ENCODE results near the gene SMARCD3.

- TF ChIP-seq POLR2AphosphoS5 (IDR thresholded peaks at IDR 0.05; ENCODE audit: low read depth) (peak; percentile 91), JUNB (IDR thresholded peaks at IDR 0.05; ENCODE audit: unreplicated experiment) (no peak), EZH2 (IDR thresholded peaks at IDR 0.05; ENCODE audit: low read depth, unreplicated experiment) (no peak), EZH2phosphoT487 (IDR thresholded peaks at IDR 0.05; ENCODE audit: unreplicated experiment) (no peak), CTCF (conservative IDR thresholded peaks at IDR 0.05; ENCODE audit: low read depth in 2 of 2) (no peak), CREB1 (CRISPR knock-in tag; IDR thresholded peaks at IDR 0.05; ENCODE audit: low read depth) (no peak; the same call in 1 of the 2 replicates), ZNF114 (CRISPR knock-in tag; IDR thresholded peaks at IDR 0.05) (no peak), ZNF331 (CRISPR knock-in tag; IDR thresholded peaks at IDR 0.05; ENCODE audit: low read depth) (no peak), STAT1 (IDR thresholded peaks at IDR 0.05; ENCODE audit: unreplicated experiment) (no peak), ETS1 (IDR thresholded peaks at IDR 0.05) (peak; percentile 86)
- TF ChIP-seq, protein P1, sequence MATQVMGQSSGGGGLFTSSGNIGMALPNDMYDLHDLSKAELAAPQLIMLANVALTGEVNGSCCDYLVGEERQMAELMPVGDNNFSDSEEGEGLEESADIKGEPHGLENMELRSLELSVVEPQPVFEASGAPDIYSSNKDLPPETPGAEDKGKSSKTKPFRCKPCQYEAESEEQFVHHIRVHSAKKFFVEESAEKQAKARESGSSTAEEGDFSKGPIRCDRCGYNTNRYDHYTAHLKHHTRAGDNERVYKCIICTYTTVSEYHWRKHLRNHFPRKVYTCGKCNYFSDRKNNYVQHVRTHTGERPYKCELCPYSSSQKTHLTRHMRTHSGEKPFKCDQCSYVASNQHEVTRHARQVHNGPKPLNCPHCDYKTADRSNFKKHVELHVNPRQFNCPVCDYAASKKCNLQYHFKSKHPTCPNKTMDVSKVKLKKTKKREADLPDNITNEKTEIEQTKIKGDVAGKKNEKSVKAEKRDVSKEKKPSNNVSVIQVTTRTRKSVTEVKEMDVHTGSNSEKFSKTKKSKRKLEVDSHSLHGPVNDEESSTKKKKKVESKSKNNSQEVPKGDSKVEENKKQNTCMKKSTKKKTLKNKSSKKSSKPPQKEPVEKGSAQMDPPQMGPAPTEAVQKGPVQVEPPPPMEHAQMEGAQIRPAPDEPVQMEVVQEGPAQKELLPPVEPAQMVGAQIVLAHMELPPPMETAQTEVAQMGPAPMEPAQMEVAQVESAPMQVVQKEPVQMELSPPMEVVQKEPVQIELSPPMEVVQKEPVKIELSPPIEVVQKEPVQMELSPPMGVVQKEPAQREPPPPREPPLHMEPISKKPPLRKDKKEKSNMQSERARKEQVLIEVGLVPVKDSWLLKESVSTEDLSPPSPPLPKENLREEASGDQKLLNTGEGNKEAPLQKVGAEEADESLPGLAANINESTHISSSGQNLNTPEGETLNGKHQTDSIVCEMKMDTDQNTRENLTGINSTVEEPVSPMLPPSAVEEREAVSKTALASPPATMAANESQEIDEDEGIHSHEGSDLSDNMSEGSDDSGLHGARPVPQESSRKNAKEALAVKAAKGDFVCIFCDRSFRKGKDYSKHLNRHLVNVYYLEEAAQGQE (IDR thresholded peaks at IDR 0.05; ENCODE audit: unreplicated experiment), result no peak
Measured at GRCh38 chr7:151232091-151232916, 16.2 kb downstream of the SMARCD3 start, which contains the start of gene CHPF2.

Data from GM23338 (cell line).